ENCODE results near the gene MAF. TPM values are rescaled to one million over a fixed set of nuclear protein-coding genes. Genes with fewer than 3 reads are reported as not detected.
A peak's percentile ranks its signal among the peaks of the same experiment; 100 is the strongest.

MAF gene
- total and polyA plus RNA-seq, 2 of the 13 experiments (the other 11 are each of a cell fraction or from before 2014, with no cell fraction given): 0.07 to 0.31 TPM

- TF ChIP-seq, protein P1, sequence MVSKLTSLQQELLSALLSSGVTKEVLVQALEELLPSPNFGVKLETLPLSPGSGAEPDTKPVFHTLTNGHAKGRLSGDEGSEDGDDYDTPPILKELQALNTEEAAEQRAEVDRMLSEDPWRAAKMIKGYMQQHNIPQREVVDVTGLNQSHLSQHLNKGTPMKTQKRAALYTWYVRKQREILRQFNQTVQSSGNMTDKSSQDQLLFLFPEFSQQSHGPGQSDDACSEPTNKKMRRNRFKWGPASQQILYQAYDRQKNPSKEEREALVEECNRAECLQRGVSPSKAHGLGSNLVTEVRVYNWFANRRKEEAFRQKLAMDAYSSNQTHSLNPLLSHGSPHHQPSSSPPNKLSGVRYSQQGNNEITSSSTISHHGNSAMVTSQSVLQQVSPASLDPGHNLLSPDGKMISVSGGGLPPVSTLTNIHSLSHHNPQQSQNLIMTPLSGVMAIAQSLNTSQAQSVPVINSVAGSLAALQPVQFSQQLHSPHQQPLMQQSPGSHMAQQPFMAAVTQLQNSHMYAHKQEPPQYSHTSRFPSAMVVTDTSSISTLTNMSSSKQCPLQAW (CRISPR knock-in tag; IDR thresholded peaks at IDR 0.05): no peak
- TF ChIP-seq TBX2 (CRISPR knock-in tag; IDR thresholded peaks at IDR 0.05; ENCODE audit: borderline replicate concordance) (peak; percentile 24; the same call in 1 of the 2 replicates), SOX13 (IDR thresholded peaks at IDR 0.05) (no peak), SOX13 (CRISPR knock-in tag; conservative IDR thresholded peaks at IDR 0.05 in 1 of 2, IDR thresholded peaks at IDR 0.05 in 1 of 2) (peak in 1 of 2 experiments; percentile 59; a peak in 2 of 4 replicates), TAF15 (IDR thresholded peaks at IDR 0.05; ENCODE audit: low read depth, low read length, poor library complexity, severe bottlenecking) (no peak), ZNF720 (CRISPR knock-in tag; IDR thresholded peaks at IDR 0.05) (no peak), XBP1 (CRISPR knock-in tag; IDR thresholded peaks at IDR 0.05) (no peak), TEAD3 (CRISPR knock-in tag; optimal IDR thresholded peaks at IDR 0.05; ENCODE audit: borderline replicate concordance) (peak; percentile 38), PCBP1 (IDR thresholded peaks at IDR 0.05; ENCODE audit: borderline replicate concordance, low read depth, low read length) (no peak), HDAC1 (CRISPR knock-in tag; IDR thresholded peaks at IDR 0.05) (no peak), SOX6 (IDR thresholded peaks at IDR 0.05) (no peak), SOX6 (CRISPR knock-in tag; IDR thresholded peaks at IDR 0.05) (peak; percentile 71), HINFP (CRISPR knock-in tag; IDR thresholded peaks at IDR 0.05; ENCODE audit: low read depth) (no peak), PHF21A (CRISPR knock-in tag; IDR thresholded peaks at IDR 0.05) (0 out of 2 replicates have a peak, but pooled peaks have one; percentile 30), CREB3 (CRISPR knock-in tag; IDR thresholded peaks at IDR 0.05) (no peak), RCOR2 (CRISPR knock-in tag; IDR thresholded peaks at IDR 0.05) (0 out of 2 replicates have a peak, but pooled peaks have one; percentile 29), PHF20 (CRISPR knock-in tag; IDR thresholded peaks at IDR 0.05) (0 out of 2 replicates have a peak, but pooled peaks have one; percentile 17), KAT2B (IDR thresholded peaks at IDR 0.05; ENCODE audit: borderline replicate concordance, low read depth, low read length) (no peak), ZNF383 (CRISPR knock-in tag; IDR thresholded peaks at IDR 0.05; ENCODE audit: borderline replicate concordance) (no peak), KMT2B (CRISPR knock-in tag; IDR thresholded peaks at IDR 0.05) (no peak), ZNF567 (CRISPR knock-in tag; IDR thresholded peaks at IDR 0.05; ENCODE audit: borderline replicate concordance) (no peak), PTBP1 (IDR thresholded peaks at IDR 0.05; ENCODE audit: low read depth, low read length, poor library complexity, severe bottlenecking) (no peak)
- TF ChIP-seq, protein P2, sequence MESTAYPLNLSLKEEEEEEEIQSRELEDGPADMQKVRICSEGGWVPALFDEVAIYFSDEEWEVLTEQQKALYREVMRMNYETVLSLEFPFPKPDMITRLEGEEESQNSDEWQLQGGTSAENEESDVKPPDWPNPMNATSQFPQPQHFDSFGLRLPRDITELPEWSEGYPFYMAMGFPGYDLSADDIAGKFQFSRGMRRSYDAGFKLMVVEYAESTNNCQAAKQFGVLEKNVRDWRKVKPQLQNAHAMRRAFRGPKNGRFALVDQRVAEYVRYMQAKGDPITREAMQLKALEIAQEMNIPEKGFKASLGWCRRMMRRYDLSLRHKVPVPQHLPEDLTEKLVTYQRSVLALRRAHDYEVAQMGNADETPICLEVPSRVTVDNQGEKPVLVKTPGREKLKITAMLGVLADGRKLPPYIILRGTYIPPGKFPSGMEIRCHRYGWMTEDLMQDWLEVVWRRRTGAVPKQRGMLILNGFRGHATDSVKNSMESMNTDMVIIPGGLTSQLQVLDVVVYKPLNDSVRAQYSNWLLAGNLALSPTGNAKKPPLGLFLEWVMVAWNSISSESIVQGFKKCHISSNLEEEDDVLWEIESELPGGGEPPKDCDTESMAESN (CRISPR knock-in tag; conservative IDR thresholded peaks at IDR 0.05): peak; percentile 60; the same call in 1 of the 2 replicates
- TF ChIP-seq, protein P3, sequence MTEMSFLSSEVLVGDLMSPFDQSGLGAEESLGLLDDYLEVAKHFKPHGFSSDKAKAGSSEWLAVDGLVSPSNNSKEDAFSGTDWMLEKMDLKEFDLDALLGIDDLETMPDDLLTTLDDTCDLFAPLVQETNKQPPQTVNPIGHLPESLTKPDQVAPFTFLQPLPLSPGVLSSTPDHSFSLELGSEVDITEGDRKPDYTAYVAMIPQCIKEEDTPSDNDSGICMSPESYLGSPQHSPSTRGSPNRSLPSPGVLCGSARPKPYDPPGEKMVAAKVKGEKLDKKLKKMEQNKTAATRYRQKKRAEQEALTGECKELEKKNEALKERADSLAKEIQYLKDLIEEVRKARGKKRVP (CRISPR knock-in tag; IDR thresholded peaks at IDR 0.05): no peak
Measured at GRCh38 chr16:79564671-79565107, 35.8 kb downstream of the MAF start (continued).
